HL-60/S4 treated with phorbol 12-myristate 13-acetate at 8.2 ng/mL for 4 days and 3 days (cell line): ENCODE results near the gene NEK10.

ENCODE experiments used
- in situ Hi-C: fragments of 300-500 bp; cut with MboI; formaldehyde crosslinking; loops from 2 replicates; pipeline ENCODE4 v1.15.0; 2022; ENCODE audit warnings: low sequenced_read_pairs

Gene NEK10

GRCh38 chr3:27253831-27254230 lies 115.4 kb downstream of the NEK10 start:
- in situ Hi-C loops, result no loop called here

- in situ Hi-C loops, result no loop called here
Measured at GRCh38 chr3:27253391-27253790, 115.8 kb downstream of the NEK10 start.

- in situ Hi-C loops, result no loop called here
Measured at GRCh38 chr3:27252646-27253045, 116.5 kb downstream of the NEK10 start.

GRCh38 chr3:27244374-27244773 lies 124.8 kb downstream of the NEK10 start:
- in situ Hi-C loops, result no loop called here

- in situ Hi-C loops, result no loop called here
Measured at GRCh38 chr3:27239951-27240350, 129.2 kb downstream of the NEK10 start.

- in situ Hi-C loops, result no loop called here
Measured at GRCh38 chr3:27228805-27229204, 140.4 kb downstream of the NEK10 start.

- in situ Hi-C loops, result no loop called here
Measured at GRCh38 chr3:27224197-27224596, 145.0 kb downstream of the NEK10 start.

GRCh38 chr3:27221264-27221932 lies 147.8 kb downstream of the NEK10 start:
- in situ Hi-C loops, result no loop called here

GRCh38 chr3:27220166-27220565 lies 149.0 kb downstream of the NEK10 start:
- in situ Hi-C loops, result no loop called here

GRCh38 chr3:27219127-27219845 lies 149.9 kb downstream of the NEK10 start:
- in situ Hi-C loops, result no loop called here

GRCh38 chr3:27216955-27217552 lies 152.1 kb downstream of the NEK10 start:
- in situ Hi-C loops, result no loop called here

GRCh38 chr3:27216295-27216855 lies 152.8 kb downstream of the NEK10 start:
- in situ Hi-C loops, result no loop called here

GRCh38 chr3:27213450-27213849 lies 155.7 kb downstream of the NEK10 start:
- in situ Hi-C loops, result no loop called here

- in situ Hi-C loops, result no loop called here
Measured at GRCh38 chr3:27209617-27210264, 159.4 kb downstream of the NEK10 start.

GRCh38 chr3:27208961-27209616 lies 160.1 kb downstream of the NEK10 start:
- in situ Hi-C loops, result no loop called here

- in situ Hi-C loops, result no loop called here
Measured at GRCh38 chr3:27202959-27203358, 166.2 kb downstream of the NEK10 start.

- in situ Hi-C loops, result no loop called here
Measured at GRCh38 chr3:27201492-27201891, 167.7 kb downstream of the NEK10 start.

GRCh38 chr3:27200721-27201489 lies 168.3 kb downstream of the NEK10 start:
- in situ Hi-C loops, result no loop called here

GRCh38 chr3:27194861-27195483 lies 174.2 kb downstream of the NEK10 start:
- in situ Hi-C loops, result no loop called here

- in situ Hi-C loops, result no loop called here
Measured at GRCh38 chr3:27193056-27193455, 176.1 kb downstream of the NEK10 start.
